ENCODE measurements around the gene TMED5.

TMED5 gene

GRCh38 chr1:93152835-93153234, 27.4 kb downstream of the TMED5 start:
- no peaks in the 10 kb centered on the region for H3K4me1 ChIP-seq (ENCODE audit: control insufficient read depth in 1 of 2, insufficient read depth in 2 of 2, low read length in 2 of 2)
- H3K9ac ChIP-seq (ENCODE audit: low read depth in 1 of 2, low read length in 2 of 2) = no peak overlapping the region
- no peak overlapping the region for H3K27ac ChIP-seq (ENCODE audit: low read depth, low read length)
- peaks cover 19 to 52% of the 10 kb centered on the region in 2 donors for H3K36me3 ChIP-seq (ENCODE audit: control insufficient read depth in 1 of 2, insufficient read depth in 2 of 2, low read length in 2 of 2)
- no peak overlapping the region for H3K4me3 ChIP-seq (ENCODE audit: low read depth in 1 of 2, low read length in 2 of 2)
- no peaks in the 10 kb centered on the region for H3K27me3 ChIP-seq (ENCODE audit: control insufficient read depth in 1 of 2, insufficient read depth in 2 of 2, low read length in 2 of 2)
- H3K9me3 ChIP-seq (ENCODE audit: control insufficient read depth in 1 of 2, low read length in 2 of 2) = no peaks in the 10 kb centered on the region

GRCh38 chr1:93151474-93151873, 28.7 kb downstream of the TMED5 start:
- Histone ChIP-seq H3K27me3 (ENCODE audit: control insufficient read depth in 1 of 2, insufficient read depth in 2 of 2, low read length in 2 of 2) (no peaks in the 10 kb centered on the region), H3K36me3 (ENCODE audit: control insufficient read depth in 1 of 2, insufficient read depth in 2 of 2, low read length in 2 of 2) (peaks cover 19 to 44% of the 10 kb centered on the region in 2 donors), H3K27ac (ENCODE audit: low read depth, low read length) (no peak overlapping the region), H3K9ac (ENCODE audit: low read depth in 1 of 2, low read length in 2 of 2) (no peak overlapping the region), H3K4me3 (ENCODE audit: low read depth in 1 of 2, low read length in 2 of 2) (no peak overlapping the region), H3K9me3 (ENCODE audit: control insufficient read depth in 1 of 2, low read length in 2 of 2) (no peaks in the 10 kb centered on the region), H3K4me1 (ENCODE audit: control insufficient read depth in 1 of 2, insufficient read depth in 2 of 2, low read length in 2 of 2) (no peaks in the 10 kb centered on the region)

DNA sequence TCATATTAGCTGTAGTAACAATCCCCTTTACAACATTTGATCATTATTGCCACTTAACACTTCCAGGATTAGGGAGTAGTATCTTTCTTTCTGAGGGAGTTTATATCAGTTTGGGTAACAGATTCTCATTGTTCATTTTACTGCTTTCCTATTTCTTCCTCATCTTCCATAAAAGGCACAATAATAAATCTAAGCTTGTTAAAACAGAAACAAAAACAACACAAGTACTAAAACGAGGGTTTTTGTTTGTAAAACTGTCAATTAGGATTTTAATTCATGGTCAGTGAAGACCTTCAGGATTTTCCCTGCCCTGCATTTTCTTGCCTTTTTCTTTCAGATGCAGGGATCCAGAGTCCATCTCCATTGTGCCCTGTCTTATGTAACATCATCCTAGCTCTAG, 29.5 kb downstream of the TMED5 start:
- H3K9me3 ChIP-seq (ENCODE audit: control insufficient read depth in 1 of 2, low read length in 2 of 2) = no peaks in the 10 kb centered on the region
- no peak overlapping the region for H3K27ac ChIP-seq (ENCODE audit: low read depth, low read length)
- H3K27me3 ChIP-seq (ENCODE audit: control insufficient read depth in 1 of 2, insufficient read depth in 2 of 2, low read length in 2 of 2) = no peaks in the 10 kb centered on the region
- no peaks in the 10 kb centered on the region for H3K4me1 ChIP-seq (ENCODE audit: control insufficient read depth in 1 of 2, insufficient read depth in 2 of 2, low read length in 2 of 2)
- peaks cover 18 to 39% of the 10 kb centered on the region in 2 donors for H3K36me3 ChIP-seq (ENCODE audit: control insufficient read depth in 1 of 2, insufficient read depth in 2 of 2, low read length in 2 of 2)
- H3K4me3 ChIP-seq (ENCODE audit: low read depth in 1 of 2, low read length in 2 of 2) = no peak overlapping the region
- H3K9ac ChIP-seq (ENCODE audit: low read depth in 1 of 2, low read length in 2 of 2) = no peak overlapping the region

- H3K9ac ChIP-seq (ENCODE audit: low read depth in 1 of 2, low read length in 2 of 2) = no peak overlapping the region
- peaks cover 9 to 26% of the 10 kb centered on the region in 2 donors for H3K36me3 ChIP-seq (ENCODE audit: control insufficient read depth in 1 of 2, insufficient read depth in 2 of 2, low read length in 2 of 2)
- no peaks in the 10 kb centered on the region for H3K27me3 ChIP-seq (ENCODE audit: control insufficient read depth in 1 of 2, insufficient read depth in 2 of 2, low read length in 2 of 2)
- H3K27ac ChIP-seq (ENCODE audit: low read depth, low read length) = no peak overlapping the region
- no peak overlapping the region for H3K4me3 ChIP-seq (ENCODE audit: low read depth in 1 of 2, low read length in 2 of 2)
- H3K9me3 ChIP-seq (ENCODE audit: control insufficient read depth in 1 of 2, low read length in 2 of 2) = no peaks in the 10 kb centered on the region
- no peaks in the 10 kb centered on the region for H3K4me1 ChIP-seq (ENCODE audit: control insufficient read depth in 1 of 2, insufficient read depth in 2 of 2, low read length in 2 of 2)
Observed at GRCh38 chr1:93148001-93148400, 32.2 kb downstream of the TMED5 start.

DNA sequence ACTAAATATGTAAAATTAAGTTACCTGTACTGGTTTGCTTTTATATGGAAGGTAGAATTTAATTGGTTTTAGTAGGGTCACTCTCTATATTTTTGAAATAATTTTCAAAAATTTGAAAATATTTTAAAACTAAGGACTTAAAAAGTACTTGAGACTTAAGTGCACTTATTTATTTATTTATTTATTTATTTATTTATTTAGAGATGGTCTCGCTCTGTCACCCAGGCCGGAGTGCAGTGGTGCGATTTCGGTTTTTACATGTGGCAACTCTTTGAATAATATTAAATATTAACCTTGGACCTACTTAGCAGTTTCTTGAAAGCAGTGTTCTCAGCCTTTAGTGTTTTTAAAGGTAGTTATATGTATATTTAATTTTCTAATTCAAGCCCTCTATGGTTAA, 36.4 kb downstream of the TMED5 start:
- Histone ChIP-seq H3K4me3 (ENCODE audit: low read depth in 1 of 2, low read length in 2 of 2) (no peak overlapping the region), H3K4me1 (ENCODE audit: control insufficient read depth in 1 of 2, insufficient read depth in 2 of 2, low read length in 2 of 2) (no peaks in the 10 kb centered on the region), H3K27ac (ENCODE audit: low read depth, low read length) (no peak overlapping the region), H3K27me3 (ENCODE audit: control insufficient read depth in 1 of 2, insufficient read depth in 2 of 2, low read length in 2 of 2) (no peaks in the 10 kb centered on the region), H3K9me3 (ENCODE audit: control insufficient read depth in 1 of 2, low read length in 2 of 2) (no peaks in the 10 kb centered on the region), H3K9ac (ENCODE audit: low read depth in 1 of 2, low read length in 2 of 2) (no peak overlapping the region), H3K36me3 (ENCODE audit: control insufficient read depth in 1 of 2, insufficient read depth in 2 of 2, low read length in 2 of 2) (peaks cover 6 to 14% of the 10 kb centered on the region in 2 donors)

DNA sequence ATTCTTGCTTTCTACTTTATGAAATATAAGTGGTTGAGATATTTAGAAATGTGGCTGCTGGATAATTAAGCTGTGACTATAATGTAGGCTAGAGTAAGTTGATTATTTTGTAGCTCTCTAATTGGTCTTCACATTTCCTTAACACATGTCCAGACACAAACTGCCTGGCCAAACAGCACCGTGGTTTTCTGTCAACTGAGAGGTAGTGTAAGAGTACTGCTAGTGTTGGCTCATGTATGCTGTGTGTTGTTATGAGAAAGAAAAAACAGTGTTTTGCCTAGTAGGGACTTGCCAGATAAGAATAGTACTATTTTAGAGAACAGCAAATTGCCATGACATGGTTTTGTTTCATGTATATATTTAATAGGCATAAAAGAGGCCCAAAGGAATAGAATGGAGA, 37.1 kb downstream of the TMED5 start:
- Histone ChIP-seq H3K27me3 (ENCODE audit: control insufficient read depth in 1 of 2, insufficient read depth in 2 of 2, low read length in 2 of 2) (no peaks in the 10 kb centered on the region), H3K27ac (ENCODE audit: low read depth, low read length) (no peak overlapping the region)

GRCh38 chr1:93142161-93142560, 38.1 kb downstream of the TMED5 start:
- Histone ChIP-seq H3K9ac (ENCODE audit: low read depth in 1 of 2, low read length in 2 of 2) (no peak overlapping the region), H3K4me1 (ENCODE audit: control insufficient read depth in 1 of 2, insufficient read depth in 2 of 2, low read length in 2 of 2) (no peaks in the 10 kb centered on the region), H3K9me3 (ENCODE audit: control insufficient read depth in 1 of 2, low read length in 2 of 2) (no peaks in the 10 kb centered on the region), H3K36me3 (ENCODE audit: control insufficient read depth in 1 of 2, insufficient read depth in 2 of 2, low read length in 2 of 2) (peaks cover 10 to 13% of the 10 kb centered on the region in 2 donors), H3K4me3 (ENCODE audit: low read depth in 1 of 2, low read length in 2 of 2) (no peak overlapping the region), H3K27ac (ENCODE audit: low read depth, low read length) (no peak overlapping the region), H3K27me3 (ENCODE audit: control insufficient read depth in 1 of 2, insufficient read depth in 2 of 2, low read length in 2 of 2) (no peaks in the 10 kb centered on the region)

More for the DNA sequence above, 37.1 kb downstream of the TMED5 start:
- Histone ChIP-seq H3K9ac (ENCODE audit: low read depth in 1 of 2, low read length in 2 of 2) (no peak overlapping the region), H3K36me3 (ENCODE audit: control insufficient read depth in 1 of 2, insufficient read depth in 2 of 2, low read length in 2 of 2) (peaks cover 6 to 7% of the 10 kb centered on the region in 2 donors), H3K9me3 (ENCODE audit: control insufficient read depth in 1 of 2, low read length in 2 of 2) (no peaks in the 10 kb centered on the region), H3K4me1 (ENCODE audit: control insufficient read depth in 1 of 2, insufficient read depth in 2 of 2, low read length in 2 of 2) (no peaks in the 10 kb centered on the region), H3K4me3 (ENCODE audit: low read depth in 1 of 2, low read length in 2 of 2) (no peak overlapping the region)

GRCh38 chr1:93140106-93140505, 40.1 kb downstream of the TMED5 start:
- no peaks in the 10 kb centered on the region for H3K4me1 ChIP-seq (ENCODE audit: control insufficient read depth in 1 of 2, insufficient read depth in 2 of 2, low read length in 2 of 2)
- no peak overlapping the region for H3K27ac ChIP-seq (ENCODE audit: low read depth, low read length)
- H3K27me3 ChIP-seq (ENCODE audit: control insufficient read depth in 1 of 2, insufficient read depth in 2 of 2, low read length in 2 of 2) = no peaks in the 10 kb centered on the region
- no peaks in the 10 kb centered on the region for H3K9me3 ChIP-seq (ENCODE audit: control insufficient read depth in 1 of 2, low read length in 2 of 2)
- H3K9ac ChIP-seq (ENCODE audit: low read depth in 1 of 2, low read length in 2 of 2) = no peak overlapping the region
- H3K4me3 ChIP-seq (ENCODE audit: low read depth in 1 of 2, low read length in 2 of 2) = no peak overlapping the region
- H3K36me3 ChIP-seq (ENCODE audit: control insufficient read depth in 1 of 2, insufficient read depth in 2 of 2, low read length in 2 of 2) = peaks cover 13 to 26% of the 10 kb centered on the region in 2 donors

GRCh38 chr1:93137604-93138292, 42.5 kb downstream of the TMED5 start:
- H3K27ac ChIP-seq (ENCODE audit: low read depth, low read length) = no peak overlapping the region
- no peaks in the 10 kb centered on the region for H3K27me3 ChIP-seq (ENCODE audit: control insufficient read depth in 1 of 2, insufficient read depth in 2 of 2, low read length in 2 of 2)
- no peaks in the 10 kb centered on the region for H3K9me3 ChIP-seq (ENCODE audit: control insufficient read depth in 1 of 2, low read length in 2 of 2)
- peaks cover 18 to 41% of the 10 kb centered on the region in 2 donors for H3K36me3 ChIP-seq (ENCODE audit: control insufficient read depth in 1 of 2, insufficient read depth in 2 of 2, low read length in 2 of 2)
- H3K4me3 ChIP-seq (ENCODE audit: low read depth in 1 of 2, low read length in 2 of 2) = no peak overlapping the region
- H3K9ac ChIP-seq (ENCODE audit: low read depth in 1 of 2, low read length in 2 of 2) = no peak overlapping the region
- H3K4me1 ChIP-seq (ENCODE audit: control insufficient read depth in 1 of 2, insufficient read depth in 2 of 2, low read length in 2 of 2) = no peaks in the 10 kb centered on the region

DNA sequence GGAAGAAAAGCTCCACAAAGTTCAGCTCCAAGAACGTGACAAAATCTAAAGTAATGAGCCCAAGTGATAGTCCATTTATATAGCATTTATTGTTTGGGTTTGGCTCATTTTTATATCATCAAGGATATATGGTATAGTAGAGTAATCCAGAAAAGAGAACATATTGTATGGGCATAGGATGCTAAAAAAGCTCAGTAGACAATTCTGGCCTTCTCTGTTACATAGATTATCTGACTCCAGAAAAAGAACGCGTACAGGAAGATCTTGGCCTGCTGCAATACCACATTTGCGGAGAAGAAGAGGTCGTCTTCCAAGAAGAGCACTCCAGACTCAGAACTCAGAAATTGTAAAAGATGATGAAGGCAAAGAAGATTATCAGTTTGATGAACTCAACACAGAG, 43.8 kb downstream of the TMED5 start:
- Histone ChIP-seq H3K9ac (ENCODE audit: low read depth in 1 of 2, low read length in 2 of 2) (no peak overlapping the region), H3K9me3 (ENCODE audit: control insufficient read depth in 1 of 2, low read length in 2 of 2) (no peaks in the 10 kb centered on the region), H3K4me3 (ENCODE audit: low read depth in 1 of 2, low read length in 2 of 2) (no peak overlapping the region), H3K27me3 (ENCODE audit: control insufficient read depth in 1 of 2, insufficient read depth in 2 of 2, low read length in 2 of 2) (no peaks in the 10 kb centered on the region), H3K36me3 (ENCODE audit: control insufficient read depth in 1 of 2, insufficient read depth in 2 of 2, low read length in 2 of 2) (peaks cover 20 to 41% of the 10 kb centered on the region in 2 donors), H3K4me1 (ENCODE audit: control insufficient read depth in 1 of 2, insufficient read depth in 2 of 2, low read length in 2 of 2) (no peaks in the 10 kb centered on the region), H3K27ac (ENCODE audit: low read depth, low read length) (no peak overlapping the region)
